GM13976 (cell line): ENCODE data around the gene ARHGEF17.
A peak's percentile ranks its signal among the peaks of the same experiment; 100 is the strongest.

Experiments used
- DNase-seq: peaks from one replicate; pipeline ENCODE4 v3.0.0; 2012; ENCODE audit warnings: low spot score
- in situ Hi-C: fragments of 300-500 bp; cut with MboI; formaldehyde crosslinking; loops from one replicate; pipeline ENCODE4 v1.12.0; 2022; ENCODE audit warnings: low sequenced_read_pairs, mixed read lengths, inconsistent platforms; ENCODE audit not compliant: unreplicated experiment
- TF ChIP-seq, protein P1 (sequence below): IDR thresholded peaks from 2 replicates; pipeline ENCODE4 v1.5.1; 2012; ENCODE audit warnings: borderline replicate concordance, mild to moderate bottlenecking; ENCODE audit not compliant: insufficient read depth; ENCODE audit errors: extremely low read depth, missing control alignments, control extremely low read depth

ARHGEF17 gene

DNA sequence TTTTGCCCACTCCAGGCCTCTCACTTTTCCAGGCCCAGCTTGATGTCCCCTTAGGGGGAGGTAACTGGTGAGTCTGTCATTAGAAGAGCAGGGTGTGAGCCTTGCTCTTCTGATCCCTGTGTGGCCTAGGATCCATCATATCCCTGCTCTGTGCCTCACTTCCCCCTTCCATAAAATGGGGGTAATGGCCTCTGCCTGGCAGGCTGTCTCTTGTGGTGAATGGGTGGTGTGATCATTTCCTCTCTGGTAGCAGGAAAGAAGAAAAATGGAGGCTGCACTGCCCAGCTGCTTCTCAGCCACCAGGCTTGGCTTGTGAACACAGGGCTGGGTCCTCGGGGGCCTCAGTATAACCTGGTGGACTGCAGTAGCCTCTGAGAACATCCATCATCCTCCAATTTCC, 5.6 kb downstream of the ARHGEF17 start:
- no peak for DNase-seq
- TF ChIP-seq, protein P1, sequence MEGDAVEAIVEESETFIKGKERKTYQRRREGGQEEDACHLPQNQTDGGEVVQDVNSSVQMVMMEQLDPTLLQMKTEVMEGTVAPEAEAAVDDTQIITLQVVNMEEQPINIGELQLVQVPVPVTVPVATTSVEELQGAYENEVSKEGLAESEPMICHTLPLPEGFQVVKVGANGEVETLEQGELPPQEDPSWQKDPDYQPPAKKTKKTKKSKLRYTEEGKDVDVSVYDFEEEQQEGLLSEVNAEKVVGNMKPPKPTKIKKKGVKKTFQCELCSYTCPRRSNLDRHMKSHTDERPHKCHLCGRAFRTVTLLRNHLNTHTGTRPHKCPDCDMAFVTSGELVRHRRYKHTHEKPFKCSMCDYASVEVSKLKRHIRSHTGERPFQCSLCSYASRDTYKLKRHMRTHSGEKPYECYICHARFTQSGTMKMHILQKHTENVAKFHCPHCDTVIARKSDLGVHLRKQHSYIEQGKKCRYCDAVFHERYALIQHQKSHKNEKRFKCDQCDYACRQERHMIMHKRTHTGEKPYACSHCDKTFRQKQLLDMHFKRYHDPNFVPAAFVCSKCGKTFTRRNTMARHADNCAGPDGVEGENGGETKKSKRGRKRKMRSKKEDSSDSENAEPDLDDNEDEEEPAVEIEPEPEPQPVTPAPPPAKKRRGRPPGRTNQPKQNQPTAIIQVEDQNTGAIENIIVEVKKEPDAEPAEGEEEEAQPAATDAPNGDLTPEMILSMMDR = no peak
- in situ Hi-C loops = no loop called here

DNA sequence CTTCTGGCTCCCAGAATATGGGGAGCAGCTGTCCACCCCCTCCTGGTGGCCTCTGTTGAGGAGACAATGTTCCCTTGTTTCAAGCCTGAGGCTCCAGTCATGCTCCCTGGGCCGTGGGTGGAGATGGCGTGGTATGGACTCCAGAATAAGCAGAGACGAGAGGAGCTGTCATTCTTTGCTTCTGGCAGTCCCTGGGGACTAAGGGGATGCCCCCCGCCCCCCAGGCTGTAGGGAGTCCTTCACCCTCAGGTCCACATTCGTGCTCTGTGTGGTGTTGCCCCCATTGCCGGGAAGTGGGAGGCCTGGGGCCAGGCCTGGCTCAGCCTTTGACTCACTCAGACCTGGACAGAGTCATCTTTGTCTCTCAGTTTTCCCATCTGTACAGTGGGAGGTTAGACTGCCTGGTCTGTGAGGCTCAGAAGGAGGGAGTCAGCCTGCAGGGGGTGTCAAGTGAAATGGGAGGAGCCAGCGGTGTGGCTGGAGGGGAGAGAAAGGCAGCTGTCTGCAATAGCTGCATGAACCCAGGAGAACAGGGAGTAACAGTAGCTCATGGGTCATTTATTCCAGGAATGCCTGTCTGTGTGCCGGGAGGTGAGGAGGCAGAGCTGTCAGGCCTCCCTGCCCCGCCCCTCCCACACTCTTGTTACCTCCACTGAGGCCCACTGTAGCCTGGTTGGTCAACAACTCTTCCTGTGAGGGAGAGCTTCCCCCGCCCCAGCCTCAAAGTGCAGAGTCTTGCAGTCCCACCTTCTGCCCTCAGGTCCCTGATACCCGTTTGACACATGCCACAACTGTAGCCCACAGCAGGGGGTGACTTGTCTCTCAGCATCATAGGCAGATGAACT, 6.3 kb downstream of the ARHGEF17 start:
- TF ChIP-seq, protein P1 = no peak
- in situ Hi-C loops = no loop called here
- peak; percentile 71 for DNase-seq

DNA sequence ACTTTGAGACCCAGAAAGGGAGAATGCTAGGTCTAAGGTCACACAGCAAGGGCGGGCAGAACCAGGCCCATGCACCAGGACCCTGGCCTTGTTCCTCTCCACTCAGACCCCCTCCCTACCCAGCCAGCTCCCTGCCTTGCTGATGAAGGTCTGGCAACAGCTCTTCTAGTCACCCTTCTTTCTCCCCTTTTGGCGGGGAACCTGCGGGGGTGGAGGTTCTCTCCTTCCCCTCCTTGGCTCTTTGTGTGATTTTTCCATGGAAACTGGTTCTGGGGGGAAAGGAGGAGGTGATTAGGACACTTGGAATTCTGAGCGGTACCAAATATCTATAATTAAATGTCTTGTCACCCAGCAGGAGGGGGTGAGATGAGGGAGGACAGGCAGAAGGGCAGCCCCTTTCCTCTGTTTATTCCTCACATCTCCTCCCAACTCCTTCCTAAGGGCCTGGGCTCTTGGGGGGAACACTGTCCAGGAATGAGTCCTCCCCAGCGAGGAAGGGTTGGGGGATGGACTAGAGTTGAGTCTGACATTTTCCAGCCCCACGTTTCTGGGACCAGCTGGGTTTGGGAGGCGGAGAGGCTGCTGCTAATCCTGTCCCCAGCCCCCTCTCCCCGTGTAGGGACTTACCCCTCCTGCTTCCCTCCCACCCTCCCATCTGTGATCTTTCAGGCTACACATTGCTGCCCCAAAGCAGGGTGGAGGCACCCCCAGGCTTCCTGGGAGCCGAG, 7.4 kb downstream of the ARHGEF17 start:
- TF ChIP-seq, protein P1 = no peak
- DNase-seq = no peak
- in situ Hi-C loops = no loop called here

DNA sequence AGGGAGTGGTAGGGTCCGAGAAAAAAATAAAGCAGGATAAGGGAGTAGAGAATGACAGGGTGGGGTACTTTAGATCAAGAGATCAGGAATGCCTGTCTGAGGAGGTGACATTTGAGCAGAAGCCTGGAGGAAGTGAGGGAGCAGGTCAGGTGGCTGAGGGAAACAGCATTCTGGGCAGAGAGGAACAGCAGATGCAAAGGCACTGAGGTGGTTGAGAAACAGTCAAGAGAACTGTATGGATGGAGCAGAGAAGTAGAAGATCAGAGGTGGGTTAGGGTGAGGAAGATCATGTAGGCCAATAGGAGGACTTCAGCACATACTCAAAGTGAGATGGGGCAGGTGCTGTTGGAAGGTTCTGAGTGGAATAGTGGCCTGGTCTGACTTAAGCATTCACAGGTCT, 8.3 kb downstream of the ARHGEF17 start:
- TF ChIP-seq, protein P1 = no peak
- DNase-seq = no peak
- in situ Hi-C loops = no loop called here

- TF ChIP-seq, protein P1 = no peak
- in situ Hi-C loops = no loop called here
- no peak for DNase-seq
Measured at GRCh38 chr11:73317373-73317772, 9.3 kb downstream of the ARHGEF17 start.

- in situ Hi-C loops = no loop called here
- DNase-seq = no peak
Measured at GRCh38 chr11:73317803-73318202, 9.7 kb downstream of the ARHGEF17 start.

More at GRCh38 chr11:73317803-73318202, 9.7 kb downstream of the ARHGEF17 start:
- TF ChIP-seq, protein P1 = no peak
